GM21423 (cell line): ENCODE data around the gene AGBL4.

Experiments used
- ATAC-seq: cut with Tn5 transposase; IDR thresholded peaks from one replicate; pipeline ENCODE4 v1.9.1; 2021; ENCODE audit warnings: mild to moderate bottlenecking, moderate library complexity; ENCODE audit not compliant: unreplicated experiment

Gene AGBL4

GRCh38 chr1:48948562-48948961 lies 1075.2 kb downstream of the AGBL4 start:
- no peak for ATAC-seq

- no peak for ATAC-seq
Measured at GRCh38 chr1:48947761-48948537, 1075.8 kb downstream of the AGBL4 start.

GRCh38 chr1:48946070-48946469 lies 1077.7 kb downstream of the AGBL4 start:
- no peak for ATAC-seq

- ATAC-seq, result no peak
Measured at GRCh38 chr1:48944811-48945210, 1078.9 kb downstream of the AGBL4 start.

- ATAC-seq, result no peak
Measured at GRCh38 chr1:48943826-48944225, 1079.9 kb downstream of the AGBL4 start.

- ATAC-seq, result no peak
Measured at GRCh38 chr1:48943393-48943792, 1080.4 kb downstream of the AGBL4 start.

GRCh38 chr1:48940962-48941732 lies 1082.6 kb downstream of the AGBL4 start:
- ATAC-seq, result no peak

- no peak for ATAC-seq
Measured at GRCh38 chr1:48940354-48940753, 1083.4 kb downstream of the AGBL4 start.

- ATAC-seq, result no peak
Measured at GRCh38 chr1:48939828-48940227, 1083.9 kb downstream of the AGBL4 start.

GRCh38 chr1:48939042-48939441 lies 1084.7 kb downstream of the AGBL4 start:
- no peak for ATAC-seq

GRCh38 chr1:48937732-48938131 lies 1086.0 kb downstream of the AGBL4 start:
- ATAC-seq, result no peak

GRCh38 chr1:48936436-48936835 lies 1087.3 kb downstream of the AGBL4 start:
- no peak for ATAC-seq

- ATAC-seq, result no peak
Measured at GRCh38 chr1:48932366-48932765, 1091.4 kb downstream of the AGBL4 start.

GRCh38 chr1:48931506-48932192 lies 1092.1 kb downstream of the AGBL4 start:
- ATAC-seq, result no peak

GRCh38 chr1:48930011-48930410 lies 1093.7 kb downstream of the AGBL4 start:
- no peak for ATAC-seq

- ATAC-seq, result no peak
Measured at GRCh38 chr1:48924099-48924498, 1099.7 kb downstream of the AGBL4 start.

- no peak for ATAC-seq
Measured at GRCh38 chr1:48923116-48923515, 1100.6 kb downstream of the AGBL4 start.

- ATAC-seq, result no peak
Measured at GRCh38 chr1:48920851-48921250, 1102.9 kb downstream of the AGBL4 start.

- ATAC-seq, result no peak
Measured at GRCh38 chr1:48917901-48918603, 1105.7 kb downstream of the AGBL4 start.

- no peak for ATAC-seq
Measured at GRCh38 chr1:48917070-48917454, 1106.7 kb downstream of the AGBL4 start.
